CD14-positive monocyte (primary cell): Measurements from ENCODE around the gene DNMBP. TPM values are rescaled to one million over a fixed set of nuclear protein-coding genes. Genes with fewer than 3 reads are reported as not detected.
A peak's percentile ranks its signal among the peaks of the same experiment; 100 is the strongest.

Source experiments
- DNase-seq, 3 donors: peaks; one replicate each; pipeline ENCODE4 v3.0.0-alpha.2; 2011 to 2022
- H2AFZ ChIP-seq: 2 replicates; pipeline ENCODE4 v1.6.0; 2012; ENCODE audit warnings: mild to moderate bottlenecking, low read depth, low read length, inconsistent platforms; ENCODE audit not compliant: insufficient read depth, poor library complexity, severe bottlenecking
- H3K27ac ChIP-seq, 2 donors: 1 replicate in 1 of 2; 2 replicates in 1 of 2; pipeline ENCODE4 v1.5.1; 2012 to 2013; ENCODE audit warnings: low read length in 2 of 2, control low read depth in 1 of 2, inconsistent platforms in 1 of 2, low read depth in 1 of 2, mild to moderate bottlenecking in 1 of 2
- H3K27me3 ChIP-seq, 2 donors: one replicate each; pipeline versions ENCODE4 v1.6.0 to v1.6.1; 2011 to 2013; ENCODE audit warnings: low read length in 2 of 2; ENCODE audit not compliant: control insufficient read depth in 2 of 2, insufficient read depth in 2 of 2
- H3K36me3 ChIP-seq, 2 donors: replicated peaks in 1 of 2; 1 replicate in 1 of 2; 2 replicates in 1 of 2; pipeline versions ENCODE4 v1.5.1 to v1.6.1; 2012 to 2013; ENCODE audit warnings: low read length in 2 of 2, control low read depth in 1 of 2, inconsistent platforms in 1 of 2, mild to moderate bottlenecking in 1 of 2; ENCODE audit not compliant: insufficient read depth in 2 of 2, control insufficient read depth in 1 of 2
- H3K4me1 ChIP-seq, 2 donors: 1 replicate in 1 of 2; 2 replicates in 1 of 2; pipeline versions ENCODE4 v1.5.1 to v1.6.1; 2012 to 2013; ENCODE audit warnings: low read length in 2 of 2, control low read depth in 1 of 2, inconsistent platforms in 1 of 2, mild to moderate bottlenecking in 1 of 2, moderate library complexity in 1 of 2; ENCODE audit not compliant: insufficient read depth in 2 of 2, control insufficient read depth in 1 of 2
- H3K4me2 ChIP-seq: replicated peaks from 2 replicates; pipeline ENCODE3; 2012; ENCODE audit warnings: low read length, moderate library complexity, mild to moderate bottlenecking; ENCODE audit not compliant: poor library complexity, severe bottlenecking; ENCODE audit errors: extremely low read depth
- H3K4me3 ChIP-seq, 3 experiments: fragments of 200-600 bp in 1 of 3; sonication (generic) in 1 of 3; replicated peaks in 1 of 3; 1 replicate in 2 of 3; 2 replicates in 1 of 3; pipeline ENCODE4 v1.5.1; 2011 to 2013; ENCODE audit warnings: low read length in 3 of 3, mild to moderate bottlenecking in 3 of 3, control low read depth in 2 of 3, low read depth in 2 of 3, inconsistent platforms in 1 of 3, moderate library complexity in 1 of 3
- H3K79me2 ChIP-seq: 2 replicates; pipeline ENCODE4 v1.6.0; 2012; ENCODE audit warnings: mild to moderate bottlenecking, control low read depth, inconsistent platforms, low read length, moderate library complexity; ENCODE audit not compliant: insufficient read depth
- H3K9ac ChIP-seq: 2 replicates; pipeline ENCODE4 v1.6.0; 2017; ENCODE audit warnings: low read length, mild to moderate bottlenecking; ENCODE audit not compliant: insufficient read depth, poor library complexity, severe bottlenecking
- H3K9me3 ChIP-seq, 2 donors: replicated peaks in 1 of 2; 1 replicate in 1 of 2; 2 replicates in 1 of 2; pipeline versions ENCODE4 v1.5.1 to v1.6.1; 2012 to 2013; ENCODE audit warnings: low read length in 2 of 2, control low read depth in 1 of 2; ENCODE audit not compliant: control insufficient read depth in 1 of 2, insufficient read depth in 1 of 2
- H4K20me1 ChIP-seq: 2 replicates; pipeline ENCODE4 v1.6.0; 2012; ENCODE audit warnings: mild to moderate bottlenecking, low read length, control low read depth, moderate library complexity; ENCODE audit not compliant: insufficient read depth
- H3K27ac Mint-ChIP-seq, 7 donors: one replicate each; pipeline ENCODE4 v1.8.0; 2020; ENCODE audit warnings: mild to moderate bottlenecking in 7 of 7, mixed read lengths in 7 of 7, moderate library complexity in 6 of 7, inconsistent platforms in 2 of 7
- H3K27me3 Mint-ChIP-seq, 3 donors: one replicate each; pipeline ENCODE4 v1.8.0; 2021 to 2022; ENCODE audit warnings: low read depth in 3 of 3, mild to moderate bottlenecking in 3 of 3, mixed read lengths in 3 of 3, moderate library complexity in 3 of 3, inconsistent platforms in 1 of 3
- H3K36me3 Mint-ChIP-seq, 2 donors: one replicate each; pipeline ENCODE4 v1.8.0; 2020; ENCODE audit warnings: mixed read lengths in 2 of 2, inconsistent platforms in 1 of 2, mild to moderate bottlenecking in 1 of 2
- H3K4me1 Mint-ChIP-seq: one replicate; pipeline ENCODE4 v1.8.0; 2020; ENCODE audit warnings: mild to moderate bottlenecking, mixed read lengths
- H3K4me3 Mint-ChIP-seq, 2 donors: one replicate each; pipeline ENCODE4 v1.8.0; 2020; ENCODE audit warnings: mild to moderate bottlenecking in 2 of 2, mixed read lengths in 2 of 2, moderate library complexity in 1 of 2
- H3K9me3 Mint-ChIP-seq, 7 donors: one replicate each; pipeline ENCODE4 v1.8.0; 2020 to 2022; ENCODE audit warnings: mixed read lengths in 7 of 7, mild to moderate bottlenecking in 6 of 7, moderate library complexity in 6 of 7, inconsistent platforms in 2 of 7
- WGBS: methylation state at CpG from one replicate; pipeline ENCODE4 v1.1.5; 2013; ENCODE audit warnings: missing lambda C conversion rate; ENCODE audit not compliant: insufficient coverage; 5-methylcytosine and 5-hydroxymethylcytosine counted together
- intact Hi-C, 2 donors: fragments of 100-400 bp; cut with micrococcal nuclease; formaldehyde crosslinking; loops; one replicate each; pipeline versions ENCODE4 v1.15.0 to v1.15.1; 2023
- polyA plus RNA-seq, 3 donors: library from polyadenylated mRNA; depleted of rRNA in 1 of 3; unstranded in 2 of 3; stranded (reverse) in 1 of 3; fragments of 300-500 nt in 2 of 3; fragments of >200 nt in 1 of 3; fragmentation: Illumina TruSeq in 2 of 3; gene quantifications; 1 replicate in 2 of 3; 2 replicates in 1 of 3; pipeline ENCODE4 v1.2.3, GENCODE V29; 2012 to 2021
- TF ChIP-seq, protein P1 (sequence below): fragments of 200-600 bp; IDR thresholded peaks from one replicate; pipeline ENCODE4 v1.8.0; 2022; ENCODE audit warnings: antibody characterized with exemption, mild to moderate bottlenecking

DNMBP gene
- polyA plus RNA-seq, 3 donors, result 0.83 to 10.3 (median 1.2) TPM

DNA sequence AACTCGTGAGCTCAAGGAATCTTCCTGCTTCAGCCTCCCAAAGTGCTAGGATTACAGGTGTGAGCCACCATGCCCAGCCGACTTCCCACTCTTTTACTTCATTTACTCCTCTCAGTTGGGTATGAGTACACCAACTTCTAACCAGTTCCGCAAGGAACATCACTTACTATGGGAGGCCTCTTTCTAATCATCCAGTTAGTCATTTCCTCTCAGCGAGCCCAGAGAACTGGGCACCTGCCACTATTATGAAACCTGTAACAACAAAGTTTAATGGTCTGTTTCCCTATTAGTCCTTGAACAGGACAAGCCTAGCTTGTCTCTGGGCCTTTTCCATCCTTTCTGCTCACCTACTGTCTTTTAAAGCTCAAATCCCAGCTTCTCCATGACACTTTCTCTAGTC, 88.8 kb downstream of the DNMBP start:
- Histone ChIP-seq H3K9ac (no peak overlapping the region), H3K36me3 (no peaks in the 10 kb centered on the region), H3K4me2 (no peak overlapping the region), H3K4me1 (peaks cover 7 to 9% of the 10 kb centered on the region in 2 donors), H3K79me2 (no peaks in the 10 kb centered on the region), H2AFZ (no peak overlapping the region), H3K27me3 (no peaks in the 10 kb centered on the region), H3K4me3 (no peak overlapping the region), H4K20me1 (no peaks in the 10 kb centered on the region), H3K27ac (no peak overlapping the region), H3K9me3 (no peaks in the 10 kb centered on the region)
- DNase-seq, result no peak
- WGBS, result 77% methylated on average over 4 of the region's 4 CpGs
- intact Hi-C loops, result no loop called here
- H3K4me1 Mint-ChIP-seq, result peaks cover 15% of the 10 kb centered on the region
- peaks cover 6 to 8% of the 10 kb centered on the region in 2 donors for H3K36me3 Mint-ChIP-seq
- H3K9me3 Mint-ChIP-seq, result no peaks in the 10 kb centered on the region
- H3K27ac Mint-ChIP-seq, result peak overlapping the region in 1 of 7 donors; percentile 10
- no peak overlapping the region for H3K4me3 Mint-ChIP-seq
- TF ChIP-seq, protein P1, sequence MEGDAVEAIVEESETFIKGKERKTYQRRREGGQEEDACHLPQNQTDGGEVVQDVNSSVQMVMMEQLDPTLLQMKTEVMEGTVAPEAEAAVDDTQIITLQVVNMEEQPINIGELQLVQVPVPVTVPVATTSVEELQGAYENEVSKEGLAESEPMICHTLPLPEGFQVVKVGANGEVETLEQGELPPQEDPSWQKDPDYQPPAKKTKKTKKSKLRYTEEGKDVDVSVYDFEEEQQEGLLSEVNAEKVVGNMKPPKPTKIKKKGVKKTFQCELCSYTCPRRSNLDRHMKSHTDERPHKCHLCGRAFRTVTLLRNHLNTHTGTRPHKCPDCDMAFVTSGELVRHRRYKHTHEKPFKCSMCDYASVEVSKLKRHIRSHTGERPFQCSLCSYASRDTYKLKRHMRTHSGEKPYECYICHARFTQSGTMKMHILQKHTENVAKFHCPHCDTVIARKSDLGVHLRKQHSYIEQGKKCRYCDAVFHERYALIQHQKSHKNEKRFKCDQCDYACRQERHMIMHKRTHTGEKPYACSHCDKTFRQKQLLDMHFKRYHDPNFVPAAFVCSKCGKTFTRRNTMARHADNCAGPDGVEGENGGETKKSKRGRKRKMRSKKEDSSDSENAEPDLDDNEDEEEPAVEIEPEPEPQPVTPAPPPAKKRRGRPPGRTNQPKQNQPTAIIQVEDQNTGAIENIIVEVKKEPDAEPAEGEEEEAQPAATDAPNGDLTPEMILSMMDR, result no peak
- peaks cover 0 to 2% (median 0%) of the 10 kb centered on the region in 3 donors for H3K27me3 Mint-ChIP-seq

DNA sequence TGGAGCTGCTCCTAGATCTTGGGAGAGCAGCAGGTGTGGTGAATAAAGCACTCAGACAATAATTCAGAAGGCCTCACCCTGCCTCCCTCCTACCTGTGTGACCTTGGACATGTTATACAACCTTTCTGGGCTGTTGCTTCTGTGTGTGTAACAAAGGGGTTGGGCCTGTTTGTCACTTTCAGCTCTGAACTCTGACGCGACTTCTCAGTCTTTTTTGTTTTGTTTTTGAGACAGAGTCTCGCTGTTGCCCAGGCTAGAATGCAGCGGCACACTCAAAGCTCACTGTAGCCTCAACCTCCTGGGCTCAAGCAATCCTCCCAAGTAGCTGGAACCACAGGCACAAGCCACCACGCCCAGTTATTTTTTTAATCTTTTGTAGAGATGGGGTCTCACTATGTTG, 89.3 kb downstream of the DNMBP start:
- Histone ChIP-seq H3K4me2 (no peak overlapping the region), H3K4me1 (peaks cover 7 to 9% of the 10 kb centered on the region in 2 donors), H3K4me3 (no peak overlapping the region), H3K27me3 (no peaks in the 10 kb centered on the region), H3K27ac (no peak overlapping the region), H3K36me3 (no peaks in the 10 kb centered on the region), H3K9ac (no peak overlapping the region), H4K20me1 (no peaks in the 10 kb centered on the region), H2AFZ (no peak overlapping the region), H3K9me3 (no peaks in the 10 kb centered on the region), H3K79me2 (no peaks in the 10 kb centered on the region)
- no peak for DNase-seq
- Mint-ChIP-seq H3K4me3 (no peak overlapping the region), H3K36me3 (peaks cover 6 to 8% of the 10 kb centered on the region in 2 donors), H3K9me3 (no peaks in the 10 kb centered on the region), H3K4me1 (peaks cover 15% of the 10 kb centered on the region), H3K27me3 (peaks cover 0 to 2% (median 0%) of the 10 kb centered on the region in 3 donors), H3K27ac (no peak overlapping the region)
- TF ChIP-seq, protein P1, result no peak
- WGBS, result 100% methylated on average over 2 of the region's 5 CpGs
- intact Hi-C loops, result no loop called here
